Right ventricle myocardium superior (tissue), 1 donor: ENCODE results near the gene RAP1B. TPM values are rescaled to one million over a fixed set of nuclear protein-coding genes. Genes with fewer than 3 reads are reported as not detected.
A peak's percentile ranks its signal among the peaks of the same experiment; 100 is the strongest.
"Not testable (repeated sequence)": the region's sequence is repeated elsewhere in the genome, so short reads cannot be mapped to it uniquely, and the experiment has no call there.

Experiments used
- ATAC-seq: fragments of 200-7000 bp; cut with Tn5 transposase; one replicate; pipeline ENCODE4 v1.9.1; 2020; ENCODE audit warnings: mild to moderate bottlenecking; ENCODE audit not compliant: poor library complexity
- DNase-seq: peaks from one replicate; pipeline ENCODE4 v3.0.0-alpha.2; 2020
- intact Hi-C: fragments of 100-400 bp; cut with DNase I; formaldehyde crosslinking; loops from one replicate; pipeline ENCODE4 v1.11.2; 2022
- total RNA-seq: library from RNA; stranded (reverse); fragmentation: NEBNext Ultra II Directional; extraction: Animal tissue kit (Norgen Biotek cat#: 25700); gene quantifications from one replicate; pipeline ENCODE4 v1.2.1, GENCODE V29; 2021
- donor health status: DM: no; HTN: yes; CAD: no; lungs with severe emphysema.

Gene RAP1B
- total RNA-seq, 1 donor from 2014 or later: 45.9 TPM

GRCh38 chr12:68628698-68629097 is 18.0 kb downstream of the RAP1B start:
- DNase-seq (no peak), ATAC-seq (no peak)
- intact Hi-C loops: no loop called here

- peak; percentile 83 for ATAC-seq
Measured at GRCh38 chr12:68630050-68630449, 19.4 kb downstream of the RAP1B start.

GRCh38 chr12:68630598-68630997 is 19.9 kb downstream of the RAP1B start:
- DNase-seq: no peak
- no peak for ATAC-seq
- intact Hi-C loops: no loop called here

More at GRCh38 chr12:68630050-68630449, 19.4 kb downstream of the RAP1B start:
- DNase-seq: no peak
- intact Hi-C loops: no loop called here

- ATAC-seq (no peak), DNase-seq (no peak)
- intact Hi-C loops: no loop called here
Measured at GRCh38 chr12:68631227-68631626, 20.5 kb downstream of the RAP1B start.

GRCh38 chr12:68632486-68632885 is 21.8 kb downstream of the RAP1B start:
- ATAC-seq (no peak), DNase-seq (no peak)
- intact Hi-C loops: no loop called here

- ATAC-seq (no peak), DNase-seq (no peak)
- intact Hi-C loops: no loop called here
Measured at GRCh38 chr12:68633614-68634558, 23.2 kb downstream of the RAP1B start.

- no peak for DNase-seq
- intact Hi-C loops: no loop called here
- ATAC-seq: peak; percentile 30
Measured at GRCh38 chr12:68636268-68636667, 25.6 kb downstream of the RAP1B start.

- intact Hi-C loops, ATAC-seq, DNase-seq: not testable (repeated sequence)
Measured at GRCh38 chr12:68637439-68637838, 26.7 kb downstream of the RAP1B start.

- intact Hi-C loops: no loop called here
- no peak for ATAC-seq
Measured at GRCh38 chr12:68638171-68638570, 27.5 kb downstream of the RAP1B start.

GRCh38 chr12:68638721-68639395 is 28.2 kb downstream of the RAP1B start:
- intact Hi-C loops: no loop called here
- ATAC-seq: no peak
- DNase-seq: no peak

More at GRCh38 chr12:68638171-68638570, 27.5 kb downstream of the RAP1B start:
- DNase-seq: no peak

GRCh38 chr12:68639396-68639767 is 28.7 kb downstream of the RAP1B start:
- intact Hi-C loops: no loop called here
- DNase-seq (no peak), ATAC-seq (no peak)

GRCh38 chr12:68641138-68641537 is 30.4 kb downstream of the RAP1B start:
- no peak for DNase-seq
- intact Hi-C loops: no loop called here
- no peak for ATAC-seq

GRCh38 chr12:68646484-68646883 is 35.8 kb downstream of the RAP1B start:
- DNase-seq: no peak
- intact Hi-C loops: no loop called here

GRCh38 chr12:68647507-68647906 is 36.8 kb downstream of the RAP1B start:
- DNase-seq: no peak
- ATAC-seq: no peak
- intact Hi-C loops: no loop called here

More at GRCh38 chr12:68646484-68646883, 35.8 kb downstream of the RAP1B start:
- ATAC-seq: no peak

GRCh38 chr12:68648179-68648578 is 37.5 kb downstream of the RAP1B start:
- intact Hi-C loops: no loop called here
- no peak for DNase-seq

GRCh38 chr12:68665016-68665569 is 54.4 kb downstream of the RAP1B start:
- intact Hi-C loops: no loop called here
- DNase-seq (no peak), ATAC-seq (peak; percentile 94)

More at GRCh38 chr12:68648179-68648578, 37.5 kb downstream of the RAP1B start:
- no peak for ATAC-seq

- no peak for ATAC-seq
- intact Hi-C loops: no loop called here
- no peak for DNase-seq
Measured at GRCh38 chr12:68667291-68667690, 56.6 kb downstream of the RAP1B start.

- intact Hi-C loops: no loop called here
- no peak for DNase-seq
- no peak for ATAC-seq
Measured at GRCh38 chr12:68667896-68668295, 57.2 kb downstream of the RAP1B start.

GRCh38 chr12:68671179-68671578 is 60.5 kb downstream of the RAP1B start:
- intact Hi-C loops: no loop called here
- ATAC-seq: no peak
- DNase-seq: no peak
